Ovary (tissue), 9 donors: ENCODE results near the gene C4orf33. TPM values are rescaled to one million over a fixed set of nuclear protein-coding genes. Genes with fewer than 3 reads are reported as not detected.

ENCODE experiments used
- DNase-seq, 5 donors: peaks; one replicate each; pipeline ENCODE4 v3.0.0-alpha.2; 2019 to 2020
- H3K27ac ChIP-seq, 2 donors: fragments of 200-600 bp; one replicate each; pipeline versions ENCODE4 v1.5.1 to v1.8.0; 2019 to 2022
- H3K27me3 ChIP-seq: fragments of 200-600 bp; one replicate; pipeline ENCODE4 v1.8.0; 2022
- H3K36me3 ChIP-seq: fragments of 200-600 bp; sonication (generic); one replicate; pipeline ENCODE4 v1.5.1; 2019
- H3K4me1 ChIP-seq: one replicate; pipeline ENCODE4 v1.8.1; 2013; ENCODE audit warnings: mild to moderate bottlenecking, moderate library complexity; ENCODE audit not compliant: insufficient read depth
- H3K4me3 ChIP-seq: fragments of 200-600 bp; sonication (generic); one replicate; pipeline ENCODE4 v1.5.1; 2017
- H3K9me3 ChIP-seq, 2 donors: fragments of 200-600 bp in 1 of 2; sonication (generic) in 1 of 2; one replicate each; pipeline versions ENCODE4 v1.5.1 to v1.8.1; 2013 to 2019; ENCODE audit warnings: mild to moderate bottlenecking in 1 of 2, moderate library complexity in 1 of 2
- CTCF ChIP-seq, 3 donors: fragments of 450-650 bp in 2 of 3; fragments of 200-600 bp in 1 of 3; IDR thresholded peaks; one replicate each; pipeline versions ENCODE4 v1.5.1 to v1.8.0; 2016 to 2022; ENCODE audit warnings: antibody characterized with exemption in 3 of 3, mild to moderate bottlenecking in 1 of 3
- EP300 ChIP-seq: sonication (generic); formaldehyde crosslinking; IDR thresholded peaks from one replicate; pipeline ENCODE4 v1.6.1; 2017; ENCODE audit warnings: antibody characterized with exemption
- POLR2A ChIP-seq: fragments of 450-650 bp; IDR thresholded peaks from one replicate; pipeline ENCODE4 v1.6.1; 2017; ENCODE audit warnings: antibody characterized with exemption, mild to moderate bottlenecking, moderate library complexity
- WGBS, 3 donors: extraction: QIAGEN DNeasy Blood & Tissue Kit in 1 of 3; methylation state at CpG; one replicate each; pipeline versions ENCODE4 v1.1.5 to v1.1.7; 2013 to 2017; 5-methylcytosine and 5-hydroxymethylcytosine counted together
- intact Hi-C, 4 donors: fragments of 100-400 bp; cut with DNase I; formaldehyde crosslinking; loops; one replicate each; pipeline versions ENCODE4 v1.11.0 to v1.15.1; 2022 to 2023
- polyA plus RNA-seq, 2 donors: library from polyadenylated mRNA; stranded (reverse); fragments of 200-250 nt in 1 of 2; fragments of 350-450 nt in 1 of 2; fragmentation: Illumina TruSeq in 1 of 2; extraction: RNeasy Lipid Tissue Mini Kit (QIAGEN cat#74804) in 1 of 2; gene quantifications; one replicate each; pipeline ENCODE4 v1.2.3, GENCODE V29; 2013 to 2014
- total RNA-seq, 7 donors: library from RNA; depleted of rRNA in 2 of 7; stranded (reverse); fragments of >200 nt in 2 of 7; fragmentation: NEBNext Ultra II Directional in 3 of 7; extraction: Animal tissue kit (Norgen Biotek cat#: 25700) in 3 of 7; gene quantifications; one replicate each; pipeline versions ENCODE4 v1.1.0 to v1.2.4, GENCODE V29; 2016 to 2023
- donor health status: DM: no; HTN: no; CAD: no; lungs with moderate emphysema.
- donor health status: DM: no; HTN: no; CAD: no.
- donor health status: Bipolar disorder and iron deficiency.
- donor health status: DM: yes; HTN: yes; CAD: no.
- donor health status: DM: no; HTN: no; CAD: no.
- donor health status: DM: yes; HTN: yes; CAD: no.

The C4orf33 gene
- total and polyA plus RNA-seq, 9 donors = 3.7 to 22.7 (median 9.7) TPM

- Histone ChIP-seq H3K9me3 (no peaks in the 10 kb centered on the region), H3K36me3 (no peaks in the 10 kb centered on the region), H3K4me3 (peak overlapping the region; percentile 80), H3K4me1 (peaks cover 3% of the 10 kb centered on the region), H3K27ac (peak overlapping the region in 1 of 2 donors; percentile 93), H3K27me3 (no peaks in the 10 kb centered on the region)
- DNase-seq = no peak
- intact Hi-C loops = no loop called here
- TF ChIP-seq EP300 (no peak), CTCF (IDR thresholded peaks at IDR 0.05) (no peak), POLR2A (no peak)
- WGBS, 3 donors = 27 to 62% (median 30%) methylated on average over 3 of the region's 3 CpGs
Observed at GRCh38 chr4:129094347-129094746, 1.6 kb upstream of the C4orf33 start.

- intact Hi-C loops = no loop called here
- TF ChIP-seq EP300 (no peak), CTCF (IDR thresholded peaks at IDR 0.05) (no peak), POLR2A (no peak)
- no peak overlapping the region for H3K4me3 ChIP-seq
Observed at GRCh38 chr4:129098531-129099001, 2.6 kb downstream of the C4orf33 start.

GRCh38 chr4:129109965-129110824, 14.2 kb downstream of the C4orf33 start:
- 70 to 74% (median 73%) methylated on average over 3 of the region's 3 CpGs for whole genome bisulfite sequencing, 3 donors
- H3K27ac ChIP-seq = no peak overlapping the region
- no peaks in the 10 kb centered on the region for H3K9me3 ChIP-seq
- TF ChIP-seq EP300 (no peak), POLR2A (no peak), CTCF (IDR thresholded peaks at IDR 0.05) (no peak)
- intact Hi-C loops = no loop called here
- H3K4me3 ChIP-seq = no peak overlapping the region
- no peaks in the 10 kb centered on the region for H3K27me3 ChIP-seq
- no peaks in the 10 kb centered on the region for H3K4me1 ChIP-seq
- DNase-seq = no peak
- H3K36me3 ChIP-seq = no peaks in the 10 kb centered on the region

More at GRCh38 chr4:129098531-129099001, 2.6 kb downstream of the C4orf33 start:
- Histone ChIP-seq H3K4me1 (no peaks in the 10 kb centered on the region), H3K27me3 (no peaks in the 10 kb centered on the region), H3K9me3 (no peaks in the 10 kb centered on the region), H3K27ac (no peak overlapping the region), H3K36me3 (no peaks in the 10 kb centered on the region)
- DNase-seq = no peak

- no peak for TF ChIP-seq EP300
- TF ChIP-seq CTCF (IDR thresholded peaks at IDR 0.05) = no peak
- TF ChIP-seq POLR2A = no peak
- H3K27me3 ChIP-seq = no peaks in the 10 kb centered on the region
- WGBS, 3 donors = 80 to 83% (median 81%) methylated on average over 3 of the region's 3 CpGs
- H3K27ac ChIP-seq = no peak overlapping the region
- no peaks in the 10 kb centered on the region for H3K9me3 ChIP-seq
- intact Hi-C loops = no loop called here
- no peaks in the 10 kb centered on the region for H3K36me3 ChIP-seq
- H3K4me3 ChIP-seq = no peak overlapping the region
- DNase-seq = no peak
- no peaks in the 10 kb centered on the region for H3K4me1 ChIP-seq
Observed at GRCh38 chr4:129110931-129111330, 15.0 kb downstream of the C4orf33 start.
